GM12878 (cell line): ENCODE data around the gene USP12. TPM values are rescaled to one million over a fixed set of nuclear protein-coding genes. Genes with fewer than 3 reads are reported as not detected.
A peak's percentile ranks its signal among the peaks of the same experiment; 100 is the strongest.

Source experiments
- CHD4 ChIP-seq: fragments of 200-600 bp; sonication (generic); IDR thresholded peaks from 2 replicates; pipeline ENCODE4 v1.6.1; 2016; ENCODE audit warnings: mild to moderate bottlenecking
- EP300 ChIP-seq, 2 experiments: fragments of 150-350 bp in 1 of 2; IDR thresholded peaks; 2 replicates each; pipeline ENCODE4 v1.6.1; 2011 to 2012; ENCODE audit warnings: low read depth in 2 of 2, low read length in 2 of 2, borderline replicate concordance in 1 of 2, improper control_type of control experiment in 1 of 2, inconsistent platforms in 1 of 2; ENCODE audit not compliant: control insufficient read depth in 1 of 2
- HCFC1 ChIP-seq: fragments of 150-350 bp; IDR thresholded peaks from 2 replicates; pipeline ENCODE4 v1.6.1; 2014; ENCODE audit warnings: low read length
- IKZF1 ChIP-seq: fragments of 450-650 bp; conservative IDR thresholded peaks from 2 replicates; pipeline ENCODE4 v1.6.1; 2017; ENCODE audit warnings: antibody characterized with exemption, mild to moderate bottlenecking
- JUND ChIP-seq: IDR thresholded peaks from 2 replicates; pipeline ENCODE4 v1.6.1; 2012; ENCODE audit warnings: low read depth, mild to moderate bottlenecking, low read length, improper control_type of control experiment, moderate library complexity
- MTA2 ChIP-seq: fragments of 450-650 bp; IDR thresholded peaks from 2 replicates; pipeline ENCODE4 v1.6.1; 2016; ENCODE audit warnings: low read depth, mild to moderate bottlenecking, moderate library complexity
- MTA3 ChIP-seq: IDR thresholded peaks from 2 replicates; pipeline ENCODE4 v1.6.1; 2012; ENCODE audit warnings: low read length, inconsistent platforms, borderline replicate concordance
- POLR2A ChIP-seq: IDR thresholded peaks from 2 replicates; pipeline ENCODE4 v1.6.1; 2011; ENCODE audit warnings: low read depth, mild to moderate bottlenecking, low read length
- SIX5 ChIP-seq: IDR thresholded peaks from 2 replicates; pipeline ENCODE4 v1.6.1; 2011; ENCODE audit warnings: mild to moderate bottlenecking, low read depth, low read length, moderate library complexity; ENCODE audit not compliant: severe bottlenecking
- TCF12 ChIP-seq: IDR thresholded peaks from 2 replicates; pipeline ENCODE4 v1.6.1; 2011; ENCODE audit warnings: low read depth, mild to moderate bottlenecking, low read length
- TCF7 ChIP-seq: IDR thresholded peaks from 2 replicates; pipeline ENCODE4 v1.6.1; 2014; ENCODE audit warnings: antibody characterized with exemption, borderline replicate concordance
- WRNIP1 ChIP-seq: IDR thresholded peaks from 2 replicates; pipeline ENCODE4 v1.6.1; 2011; ENCODE audit warnings: low read depth, low read length, improper control_type of control experiment, borderline replicate concordance
- polyA plus RNA-seq, 11 experiments: library from polyadenylated mRNA; depleted of rRNA in 4 of 11; unstranded in 6 of 11; stranded (reverse) in 5 of 11; fragments of >200 nt; fragmentation: Nextera tagmentation in 4 of 11; fragmentation: Illumina TruSeq in 1 of 11; extraction: Ambion mirVana in 4 of 11; extraction: Trizol in 1 of 11; gene quantifications; 1 replicate in 1 of 11; 2 replicates in 10 of 11; pipeline versions ENCODE4 v1.2.1 to v1.2.3, GENCODE V29; 2011 to 2016; ENCODE audit warnings: inconsistent platforms in 2 of 11, missing spikeins in 2 of 11, low read depth in 1 of 11
- total RNA-seq, 4 experiments: library from RNA; depleted of rRNA in 3 of 4; stranded (reverse); fragments of >200 nt in 3 of 4; fragmentation: Illumina TruSeq in 1 of 4; extraction: Trizol in 1 of 4; gene quantifications; 2 replicates each; pipeline versions ENCODE4 v1.2.1 to v1.2.3, GENCODE V29; 2013 to 2021
- TF ChIP-seq, protein P1 (sequence below): fragments of 450-650 bp; formaldehyde crosslinking; IDR thresholded peaks from 2 replicates; pipeline ENCODE4 v1.4.0; 2020; ENCODE audit warnings: mild to moderate bottlenecking, moderate library complexity
- TF ChIP-seq, protein P2 (sequence below): fragments of 450-650 bp; formaldehyde crosslinking; IDR thresholded peaks from 2 replicates; pipeline ENCODE4 v1.4.0; 2022; ENCODE audit warnings: mild to moderate bottlenecking, moderate library complexity
- TF ChIP-seq, protein P3 (sequence below): fragments of 450-650 bp; IDR thresholded peaks from 2 replicates; pipeline ENCODE4 v1.6.1; 2018; ENCODE audit warnings: borderline replicate concordance, mild to moderate bottlenecking; ENCODE audit not compliant: partially characterized antibody
- TF ChIP-seq, protein P4 (sequence below): fragments of 150-350 bp; IDR thresholded peaks from 2 replicates; pipeline ENCODE4 v1.6.1; 2014; ENCODE audit warnings: mild to moderate bottlenecking, low read depth, low read length

The USP12 gene
- total and polyA plus RNA-seq, 10 of the 15 experiments (the other 5 are each of a cell fraction or from before 2014, with no cell fraction given): 3.5 to 32.2 (median 24.6) TPM

DNA sequence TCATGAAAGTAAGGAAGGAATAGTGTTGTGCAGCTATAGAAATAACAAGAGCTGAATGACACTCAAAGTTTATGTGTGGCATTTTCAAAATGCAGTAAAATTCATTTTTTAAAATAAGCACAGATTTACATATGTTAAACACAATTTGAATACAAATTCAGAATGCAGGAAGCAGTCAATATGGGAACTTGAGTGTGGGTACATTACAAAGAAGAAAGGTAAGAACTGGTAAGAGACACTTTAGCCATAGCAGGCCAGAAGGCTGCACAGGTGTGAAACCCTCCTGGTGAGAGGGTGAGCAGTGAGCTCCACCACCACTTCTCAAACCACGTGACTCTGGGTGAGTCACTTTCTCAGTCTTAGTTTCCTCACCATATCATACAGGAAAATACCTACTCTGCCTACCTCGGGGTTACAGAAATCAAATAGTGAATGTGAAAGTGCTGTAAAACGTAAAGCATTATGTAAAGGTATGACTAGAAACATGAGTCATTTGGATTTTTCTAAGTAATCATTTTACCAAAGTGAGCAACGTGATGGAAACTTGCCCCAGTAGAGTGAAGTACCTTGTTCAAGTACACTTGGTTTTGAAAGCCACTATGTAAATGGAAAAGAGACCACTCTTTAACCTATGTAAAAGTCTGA, 40.5 kb downstream of the USP12 start (continued):
- TF ChIP-seq, protein P1, sequence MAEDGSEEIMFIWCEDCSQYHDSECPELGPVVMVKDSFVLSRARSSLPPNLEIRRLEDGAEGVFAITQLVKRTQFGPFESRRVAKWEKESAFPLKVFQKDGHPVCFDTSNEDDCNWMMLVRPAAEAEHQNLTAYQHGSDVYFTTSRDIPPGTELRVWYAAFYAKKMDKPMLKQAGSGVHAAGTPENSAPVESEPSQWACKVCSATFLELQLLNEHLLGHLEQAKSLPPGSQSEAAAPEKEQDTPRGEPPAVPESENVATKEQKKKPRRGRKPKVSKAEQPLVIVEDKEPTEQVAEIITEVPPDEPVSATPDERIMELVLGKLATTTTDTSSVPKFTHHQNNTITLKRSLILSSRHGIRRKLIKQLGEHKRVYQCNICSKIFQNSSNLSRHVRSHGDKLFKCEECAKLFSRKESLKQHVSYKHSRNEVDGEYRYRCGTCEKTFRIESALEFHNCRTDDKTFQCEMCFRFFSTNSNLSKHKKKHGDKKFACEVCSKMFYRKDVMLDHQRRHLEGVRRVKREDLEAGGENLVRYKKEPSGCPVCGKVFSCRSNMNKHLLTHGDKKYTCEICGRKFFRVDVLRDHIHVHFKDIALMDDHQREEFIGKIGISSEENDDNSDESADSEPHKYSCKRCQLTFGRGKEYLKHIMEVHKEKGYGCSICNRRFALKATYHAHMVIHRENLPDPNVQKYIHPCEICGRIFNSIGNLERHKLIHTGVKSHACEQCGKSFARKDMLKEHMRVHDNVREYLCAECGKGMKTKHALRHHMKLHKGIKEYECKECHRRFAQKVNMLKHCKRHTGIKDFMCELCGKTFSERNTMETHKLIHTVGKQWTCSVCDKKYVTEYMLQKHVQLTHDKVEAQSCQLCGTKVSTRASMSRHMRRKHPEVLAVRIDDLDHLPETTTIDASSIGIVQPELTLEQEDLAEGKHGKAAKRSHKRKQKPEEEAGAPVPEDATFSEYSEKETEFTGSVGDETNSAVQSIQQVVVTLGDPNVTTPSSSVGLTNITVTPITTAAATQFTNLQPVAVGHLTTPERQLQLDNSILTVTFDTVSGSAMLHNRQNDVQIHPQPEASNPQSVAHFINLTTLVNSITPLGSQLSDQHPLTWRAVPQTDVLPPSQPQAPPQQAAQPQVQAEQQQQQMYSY (CRISPR knock-in tag): no peak
- TF ChIP-seq POLR2A: no peak
- 0 out of 2 replicates have a peak, but pooled peaks have one; percentile 46 for TF ChIP-seq TCF7
- TF ChIP-seq, protein P2, sequence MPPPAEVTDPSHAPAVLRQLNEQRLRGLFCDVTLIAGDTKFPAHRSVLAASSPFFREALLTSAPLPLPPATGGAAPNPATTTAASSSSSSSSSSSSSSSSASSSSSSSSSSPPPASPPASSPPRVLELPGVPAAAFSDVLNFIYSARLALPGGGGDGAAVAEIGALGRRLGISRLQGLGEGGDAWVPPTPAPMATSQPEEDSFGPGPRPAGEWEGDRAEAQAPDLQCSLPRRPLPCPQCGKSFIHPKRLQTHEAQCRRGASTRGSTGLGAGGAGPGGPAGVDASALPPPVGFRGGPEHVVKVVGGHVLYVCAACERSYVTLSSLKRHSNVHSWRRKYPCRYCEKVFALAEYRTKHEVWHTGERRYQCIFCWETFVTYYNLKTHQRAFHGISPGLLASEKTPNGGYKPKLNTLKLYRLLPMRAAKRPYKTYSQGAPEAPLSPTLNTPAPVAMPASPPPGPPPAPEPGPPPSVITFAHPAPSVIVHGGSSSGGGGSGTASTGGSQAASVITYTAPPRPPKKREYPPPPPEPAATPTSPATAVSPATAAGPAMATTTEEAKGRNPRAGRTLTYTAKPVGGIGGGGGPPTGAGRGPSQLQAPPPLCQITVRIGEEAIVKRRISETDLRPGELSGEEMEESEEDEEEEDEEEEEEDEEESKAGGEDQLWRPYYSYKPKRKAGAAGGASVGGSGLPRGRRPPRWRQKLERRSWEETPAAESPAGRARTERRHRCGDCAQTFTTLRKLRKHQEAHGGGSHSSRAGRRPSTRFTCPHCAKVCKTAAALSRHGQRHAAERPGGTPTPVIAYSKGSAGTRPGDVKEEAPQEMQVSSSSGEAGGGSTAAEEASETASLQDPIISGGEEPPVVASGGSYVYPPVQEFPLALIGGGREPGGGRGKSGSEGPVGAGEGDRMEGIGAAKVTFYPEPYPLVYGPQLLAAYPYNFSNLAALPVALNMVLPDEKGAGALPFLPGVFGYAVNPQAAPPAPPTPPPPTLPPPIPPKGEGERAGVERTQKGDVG (CRISPR knock-in tag): no peak
- TF ChIP-seq MTA2: peak; percentile 93
- no peak for TF ChIP-seq HCFC1
- TF ChIP-seq, protein P3, sequence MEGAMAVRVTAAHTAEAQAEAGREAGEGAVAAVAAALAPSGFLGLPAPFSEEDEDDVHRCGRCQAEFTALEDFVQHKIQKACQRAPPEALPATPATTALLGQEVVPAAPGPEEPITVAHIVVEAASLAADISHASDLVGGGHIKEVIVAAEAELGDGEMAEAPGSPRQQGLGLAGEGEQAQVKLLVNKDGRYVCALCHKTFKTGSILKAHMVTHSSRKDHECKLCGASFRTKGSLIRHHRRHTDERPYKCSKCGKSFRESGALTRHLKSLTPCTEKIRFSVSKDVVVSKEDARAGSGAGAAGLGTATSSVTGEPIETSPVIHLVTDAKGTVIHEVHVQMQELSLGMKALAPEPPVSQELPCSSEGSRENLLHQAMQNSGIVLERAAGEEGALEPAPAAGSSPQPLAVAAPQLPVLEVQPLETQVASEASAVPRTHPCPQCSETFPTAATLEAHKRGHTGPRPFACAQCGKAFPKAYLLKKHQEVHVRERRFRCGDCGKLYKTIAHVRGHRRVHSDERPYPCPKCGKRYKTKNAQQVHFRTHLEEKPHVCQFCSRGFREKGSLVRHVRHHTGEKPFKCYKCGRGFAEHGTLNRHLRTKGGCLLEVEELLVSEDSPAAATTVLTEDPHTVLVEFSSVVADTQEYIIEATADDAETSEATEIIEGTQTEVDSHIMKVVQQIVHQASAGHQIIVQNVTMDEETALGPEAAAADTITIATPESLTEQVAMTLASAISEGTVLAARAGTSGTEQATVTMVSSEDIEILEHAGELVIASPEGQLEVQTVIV: no peak
- TF ChIP-seq EP300 (IDR thresholded peaks at IDR 0.05; ENCODE audit: borderline replicate concordance in 1 of 2, control insufficient read depth in 1 of 2, low read depth in 2 of 2, low read length in 2 of 2): peak; percentile 92 to 95
- TF ChIP-seq MTA3: peak; percentile 91; the same call in 1 of the 2 replicates
- no peak for TF ChIP-seq CHD4
- TF ChIP-seq, protein P4, sequence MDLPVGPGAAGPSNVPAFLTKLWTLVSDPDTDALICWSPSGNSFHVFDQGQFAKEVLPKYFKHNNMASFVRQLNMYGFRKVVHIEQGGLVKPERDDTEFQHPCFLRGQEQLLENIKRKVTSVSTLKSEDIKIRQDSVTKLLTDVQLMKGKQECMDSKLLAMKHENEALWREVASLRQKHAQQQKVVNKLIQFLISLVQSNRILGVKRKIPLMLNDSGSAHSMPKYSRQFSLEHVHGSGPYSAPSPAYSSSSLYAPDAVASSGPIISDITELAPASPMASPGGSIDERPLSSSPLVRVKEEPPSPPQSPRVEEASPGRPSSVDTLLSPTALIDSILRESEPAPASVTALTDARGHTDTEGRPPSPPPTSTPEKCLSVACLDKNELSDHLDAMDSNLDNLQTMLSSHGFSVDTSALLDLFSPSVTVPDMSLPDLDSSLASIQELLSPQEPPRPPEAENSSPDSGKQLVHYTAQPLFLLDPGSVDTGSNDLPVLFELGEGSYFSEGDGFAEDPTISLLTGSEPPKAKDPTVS: no peak
- TF ChIP-seq SIX5: no peak
- TF ChIP-seq IKZF1: peak; percentile 85
- TF ChIP-seq TCF12: peak; percentile 80; the same call in 1 of the 2 replicates
- no peak for TF ChIP-seq WRNIP1
- peak; percentile 92 for TF ChIP-seq JUND
